Spleen (tissue), 11 donors: ENCODE results near the gene CELF1. TPM values are rescaled to one million over a fixed set of nuclear protein-coding genes. Genes with fewer than 3 reads are reported as not detected.
A peak's percentile ranks its signal among the peaks of the same experiment; 100 is the strongest.

Source experiments
- DNase-seq: peaks from one replicate; pipeline ENCODE4 v3.0.0-alpha.2; 2020
- H3K27ac ChIP-seq, 8 donors: fragments of 200-600 bp; sonication (generic) in 7 of 8; 1 replicate in 4 of 8; 2 replicates in 4 of 8; pipeline versions ENCODE4 v1.5.0 to v1.8.0; 2016 to 2021; ENCODE audit warnings: inconsistent platforms in 4 of 8, mild to moderate bottlenecking in 4 of 8, moderate library complexity in 1 of 8
- H3K27me3 ChIP-seq, 7 donors: fragments of 200-600 bp; sonication (generic) in 6 of 7; replicated peaks in 1 of 7; 1 replicate in 4 of 7; 2 replicates in 3 of 7; pipeline versions ENCODE4 v1.5.0 to v1.8.0; 2016 to 2021; ENCODE audit warnings: inconsistent platforms in 3 of 7, mild to moderate bottlenecking in 1 of 7
- H3K36me3 ChIP-seq, 6 donors: fragments of 200-600 bp; sonication (generic) in 5 of 6; 1 replicate in 4 of 6; 2 replicates in 2 of 6; pipeline versions ENCODE4 v1.5.0 to v1.8.0; 2016 to 2021; ENCODE audit warnings: inconsistent platforms in 2 of 6
- H3K4me1 ChIP-seq, 6 donors: fragments of 200-600 bp; sonication (generic) in 5 of 6; 1 replicate in 3 of 6; 2 replicates in 3 of 6; pipeline versions ENCODE4 v1.5.0 to v1.8.0; 2016 to 2021; ENCODE audit warnings: inconsistent platforms in 3 of 6
- H3K4me3 ChIP-seq, 8 donors: fragments of 200-600 bp; sonication (generic) in 7 of 8; 1 replicate in 4 of 8; 2 replicates in 4 of 8; pipeline versions ENCODE4 v1.5.0 to v1.8.0; 2016 to 2021; ENCODE audit warnings: inconsistent platforms in 4 of 8, mild to moderate bottlenecking in 4 of 8, moderate library complexity in 2 of 8
- H3K9me3 ChIP-seq, 8 donors: fragments of 200-600 bp; sonication (generic) in 7 of 8; 1 replicate in 4 of 8; 2 replicates in 4 of 8; pipeline versions ENCODE4 v1.5.0 to v1.8.0; 2016 to 2021; ENCODE audit warnings: inconsistent platforms in 4 of 8
- POLR2A ChIP-seq, 3 donors: fragments of 450-650 bp; IDR thresholded peaks; one replicate each; pipeline ENCODE4 v1.5.1; 2017; ENCODE audit warnings: antibody characterized with exemption in 3 of 3, mild to moderate bottlenecking in 1 of 3
- POLR2AphosphoS5 ChIP-seq, 3 donors: sonication (generic); formaldehyde crosslinking; IDR thresholded peaks; one replicate each; pipeline ENCODE4 v1.5.1; 2017; ENCODE audit warnings: antibody characterized with exemption in 3 of 3
- WGBS, 5 donors: extraction: QIAGEN DNeasy Blood & Tissue Kit in 3 of 5; methylation state at CpG; one replicate each; pipeline versions ENCODE4 v1.1.5 to v1.1.7; 2013 to 2018; 5-methylcytosine and 5-hydroxymethylcytosine counted together
- intact Hi-C: fragments of 100-400 bp; cut with DNase I; formaldehyde crosslinking; loops from one replicate; pipeline ENCODE4 v1.15.0; 2023; ENCODE audit warnings: low total_unique reads
- polyA plus RNA-seq, 3 donors: library from polyadenylated mRNA; stranded (reverse); fragments of 200-250 nt; gene quantifications; one replicate each; pipeline ENCODE4 v1.2.1, GENCODE V29; 2013
- total RNA-seq, 7 donors: library from RNA; depleted of rRNA in 3 of 7; stranded (reverse); fragments of >200 nt in 3 of 7; fragmentation: NEBNext Ultra II Directional in 4 of 7; extraction: Animal tissue kit (Norgen Biotek cat#: 25700) in 4 of 7; gene quantifications; one replicate each; pipeline versions ENCODE4 v1.1.0 to v1.2.1, GENCODE V29; 2016 to 2021
- TF ChIP-seq, protein P1 (sequence below), 11 experiments: fragments of 200-600 bp in 7 of 11; fragments of 450-650 bp in 4 of 11; sonication (generic) in 4 of 11; IDR thresholded peaks in 8 of 11; conservative IDR thresholded peaks in 3 of 11; 1 replicate in 7 of 11; 2 replicates in 4 of 11; pipeline versions ENCODE4 v1.4.0 to v1.8.0; 2016 to 2021; ENCODE audit warnings: antibody characterized with exemption in 11 of 11, inconsistent platforms in 4 of 11, mild to moderate bottlenecking in 1 of 11
- donor health status: healthy with polysubstance abuse.
- donor health status: DM: no; HTN: no; CAD: no; lungs with moderate emphysema.
- donor health status: DM: no; HTN: no; CAD: no.
- donor health status: Bipolar disorder and iron deficiency.
- donor health status: healthy.
- donor health status: DM: no; HTN: no; CAD: no.
- donor health status: DM: yes; HTN: yes; CAD: no.

The CELF1 gene
- total and polyA plus RNA-seq, 10 donors: 18.5 to 171 (median 116) TPM

GRCh38 chr11:47488111-47488510, 64.8 kb downstream of the CELF1 start:
- DNase-seq: no peak
- H3K27ac ChIP-seq: peak overlapping the region in 3 of 8 donors; percentile 15 to 25 (median 25)
- intact Hi-C loops: no loop called here
- H3K9me3 ChIP-seq: no peaks in the 10 kb centered on the region
- TF ChIP-seq, protein P1, sequence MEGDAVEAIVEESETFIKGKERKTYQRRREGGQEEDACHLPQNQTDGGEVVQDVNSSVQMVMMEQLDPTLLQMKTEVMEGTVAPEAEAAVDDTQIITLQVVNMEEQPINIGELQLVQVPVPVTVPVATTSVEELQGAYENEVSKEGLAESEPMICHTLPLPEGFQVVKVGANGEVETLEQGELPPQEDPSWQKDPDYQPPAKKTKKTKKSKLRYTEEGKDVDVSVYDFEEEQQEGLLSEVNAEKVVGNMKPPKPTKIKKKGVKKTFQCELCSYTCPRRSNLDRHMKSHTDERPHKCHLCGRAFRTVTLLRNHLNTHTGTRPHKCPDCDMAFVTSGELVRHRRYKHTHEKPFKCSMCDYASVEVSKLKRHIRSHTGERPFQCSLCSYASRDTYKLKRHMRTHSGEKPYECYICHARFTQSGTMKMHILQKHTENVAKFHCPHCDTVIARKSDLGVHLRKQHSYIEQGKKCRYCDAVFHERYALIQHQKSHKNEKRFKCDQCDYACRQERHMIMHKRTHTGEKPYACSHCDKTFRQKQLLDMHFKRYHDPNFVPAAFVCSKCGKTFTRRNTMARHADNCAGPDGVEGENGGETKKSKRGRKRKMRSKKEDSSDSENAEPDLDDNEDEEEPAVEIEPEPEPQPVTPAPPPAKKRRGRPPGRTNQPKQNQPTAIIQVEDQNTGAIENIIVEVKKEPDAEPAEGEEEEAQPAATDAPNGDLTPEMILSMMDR (IDR thresholded peaks at IDR 0.05 in 8 of 11, conservative IDR thresholded peaks at IDR 0.05 in 3 of 11): no peak
- no peak for TF ChIP-seq POLR2AphosphoS5 (IDR thresholded peaks at IDR 0.05)
- TF ChIP-seq POLR2A (IDR thresholded peaks at IDR 0.05): no peak
- H3K4me3 ChIP-seq: no peak overlapping the region
- peaks cover 2 to 25% (median 13%) of the 10 kb centered on the region in 6 donors for H3K4me1 ChIP-seq
- no peaks in the 10 kb centered on the region for H3K27me3 ChIP-seq
- H3K36me3 ChIP-seq: peaks cover 0 to 82% (median 54%) of the 10 kb centered on the region in 6 donors
- WGBS, 5 donors: 70 to 83% (median 75%) methylated on average over 3 of the region's 3 CpGs

- intact Hi-C loops: no loop called here
- WGBS, 5 donors: 86 to 96% (median 94%) methylated on average over 2 of the region's 2 CpGs
- Histone ChIP-seq H3K4me3 (no peak overlapping the region), H3K27ac (no peak overlapping the region), H3K4me1 (peaks cover 2 to 25% (median 13%) of the 10 kb centered on the region in 6 donors), H3K9me3 (no peaks in the 10 kb centered on the region), H3K27me3 (no peaks in the 10 kb centered on the region), H3K36me3 (peaks cover 5 to 82% (median 61%) of the 10 kb centered on the region in 6 donors)
- no peak for DNase-seq
- TF ChIP-seq POLR2A (IDR thresholded peaks at IDR 0.05) (no peak), POLR2AphosphoS5 (IDR thresholded peaks at IDR 0.05) (no peak)
- TF ChIP-seq, protein P1 (IDR thresholded peaks at IDR 0.05 in 8 of 11, conservative IDR thresholded peaks at IDR 0.05 in 3 of 11): no peak
Observed at GRCh38 chr11:47487421-47487820, 65.5 kb downstream of the CELF1 start.

- TF ChIP-seq, protein P1 (IDR thresholded peaks at IDR 0.05 in 8 of 11, conservative IDR thresholded peaks at IDR 0.05 in 3 of 11): no peak
- no peaks in the 10 kb centered on the region for H3K27me3 ChIP-seq
- intact Hi-C loops: no loop called here
- H3K4me3 ChIP-seq: no peak overlapping the region
- no peak overlapping the region for H3K27ac ChIP-seq
- DNase-seq: no peak
- 81 to 93% (median 86%) methylated on average over 7 of the region's 7 CpGs for WGBS, 5 donors
- peaks cover 5 to 93% (median 84%) of the 10 kb centered on the region in 6 donors for H3K36me3 ChIP-seq
- H3K9me3 ChIP-seq: no peaks in the 10 kb centered on the region
- peaks cover 0 to 24% (median 13%) of the 10 kb centered on the region in 6 donors for H3K4me1 ChIP-seq
Observed at GRCh38 chr11:47485107-47485506, 67.8 kb downstream of the CELF1 start.

GRCh38 chr11:47483457-47483856, 69.5 kb downstream of the CELF1 start:
- intact Hi-C loops: no loop called here
- TF ChIP-seq POLR2AphosphoS5 (IDR thresholded peaks at IDR 0.05) (no peak), POLR2A (IDR thresholded peaks at IDR 0.05) (no peak)
- TF ChIP-seq, protein P1 (IDR thresholded peaks at IDR 0.05 in 8 of 11, conservative IDR thresholded peaks at IDR 0.05 in 3 of 11): no peak
- peaks cover 5 to 100% (median 96%) of the 10 kb centered on the region in 6 donors for H3K36me3 ChIP-seq
- no peaks in the 10 kb centered on the region for H3K27me3 ChIP-seq
- peak overlapping the region in 1 of 8 donors; percentile 10 for H3K27ac ChIP-seq
- WGBS, 5 donors: 86 to 100% (median 96%) methylated on average over 1 of the region's 1 CpG
- no peaks in the 10 kb centered on the region for H3K9me3 ChIP-seq
- peaks cover 0 to 9% (median 4%) of the 10 kb centered on the region in 6 donors for H3K4me1 ChIP-seq
- H3K4me3 ChIP-seq: no peak overlapping the region
- no peak for DNase-seq
